Neural crest cell (in vitro differentiated cells): ENCODE data around the gene TMEM87B. TPM values are rescaled to one million over a fixed set of nuclear protein-coding genes. Genes with fewer than 3 reads are reported as not detected.

Experiments
- DNase-seq: peaks from one replicate; pipeline ENCODE4 v3.0.0; 2021; ENCODE audit warnings: low read depth, mixed read lengths, low spot score
- H3K27ac Mint-ChIP-seq: one replicate; pipeline ENCODE4 v1.8.0; 2021; ENCODE audit warnings: mild to moderate bottlenecking, mixed read lengths; ENCODE audit not compliant: unreplicated experiment
- H3K27me3 Mint-ChIP-seq: 2 replicates; pipeline ENCODE4 v1.8.0; 2021; ENCODE audit warnings: low read depth, mild to moderate bottlenecking, mixed read lengths
- H3K36me3 Mint-ChIP-seq: 2 replicates; pipeline ENCODE4 v1.8.0; 2021; ENCODE audit warnings: low read depth, mild to moderate bottlenecking, mixed read lengths
- H3K4me1 Mint-ChIP-seq: 2 replicates; pipeline ENCODE4 v1.8.0; 2021; ENCODE audit warnings: mixed read lengths
- H3K4me3 Mint-ChIP-seq: one replicate; pipeline ENCODE4 v1.8.0; 2021; ENCODE audit warnings: mild to moderate bottlenecking, mixed read lengths
- H3K9me3 Mint-ChIP-seq: 2 replicates; pipeline ENCODE4 v1.8.0; 2021; ENCODE audit warnings: mixed read lengths
- total RNA-seq: library from RNA; stranded (reverse); gene quantifications from 2 replicates; pipeline ENCODE4 v1.2.1, GENCODE V29; 2021
- TF ChIP-seq, protein P1 (sequence below): fragments of 200-600 bp; sonication (generic); conservative IDR thresholded peaks from 2 replicates; pipeline ENCODE4 v1.5.0; 2021; ENCODE audit warnings: antibody characterized with exemption, mild to moderate bottlenecking

Gene TMEM87B
- total RNA-seq, 1 donor from 2014 or later, result 6.2 TPM

DNA sequence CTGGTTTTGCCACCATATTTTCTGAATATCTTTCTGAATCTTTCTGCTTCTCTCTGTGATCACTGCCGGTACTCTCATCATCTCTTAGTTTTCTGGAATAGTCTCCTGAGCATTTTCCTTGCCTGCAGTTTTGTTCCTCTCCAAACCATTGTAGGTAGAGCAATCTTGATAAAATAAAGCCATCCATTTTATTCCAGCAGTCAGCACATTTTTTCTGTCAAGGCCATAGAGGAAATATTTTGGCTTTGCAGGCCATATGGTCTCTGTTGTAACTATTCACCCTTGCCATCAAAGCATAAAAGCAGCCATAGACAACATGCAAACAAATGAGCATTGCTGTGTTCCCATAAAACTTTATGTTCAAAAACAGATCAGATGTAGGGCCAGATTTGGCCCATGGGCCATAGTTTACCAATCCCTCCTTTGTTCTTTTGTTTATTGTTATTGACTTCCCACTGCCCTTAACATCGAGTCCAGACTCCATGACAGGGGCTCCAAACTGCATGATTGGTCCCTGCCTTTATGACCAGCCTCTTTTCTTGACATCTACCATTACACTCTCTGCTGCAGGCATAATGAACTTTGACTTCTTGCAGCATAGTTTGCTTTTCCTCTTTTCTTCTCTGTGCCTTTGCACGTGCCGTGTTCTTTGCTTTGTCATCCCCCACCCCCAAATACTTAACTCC lies 29.8 kb downstream of the TMEM87B start:
- H3K27me3 Mint-ChIP-seq, result no peaks in the 10 kb centered on the region
- DNase-seq, result no peak
- TF ChIP-seq, protein P1, sequence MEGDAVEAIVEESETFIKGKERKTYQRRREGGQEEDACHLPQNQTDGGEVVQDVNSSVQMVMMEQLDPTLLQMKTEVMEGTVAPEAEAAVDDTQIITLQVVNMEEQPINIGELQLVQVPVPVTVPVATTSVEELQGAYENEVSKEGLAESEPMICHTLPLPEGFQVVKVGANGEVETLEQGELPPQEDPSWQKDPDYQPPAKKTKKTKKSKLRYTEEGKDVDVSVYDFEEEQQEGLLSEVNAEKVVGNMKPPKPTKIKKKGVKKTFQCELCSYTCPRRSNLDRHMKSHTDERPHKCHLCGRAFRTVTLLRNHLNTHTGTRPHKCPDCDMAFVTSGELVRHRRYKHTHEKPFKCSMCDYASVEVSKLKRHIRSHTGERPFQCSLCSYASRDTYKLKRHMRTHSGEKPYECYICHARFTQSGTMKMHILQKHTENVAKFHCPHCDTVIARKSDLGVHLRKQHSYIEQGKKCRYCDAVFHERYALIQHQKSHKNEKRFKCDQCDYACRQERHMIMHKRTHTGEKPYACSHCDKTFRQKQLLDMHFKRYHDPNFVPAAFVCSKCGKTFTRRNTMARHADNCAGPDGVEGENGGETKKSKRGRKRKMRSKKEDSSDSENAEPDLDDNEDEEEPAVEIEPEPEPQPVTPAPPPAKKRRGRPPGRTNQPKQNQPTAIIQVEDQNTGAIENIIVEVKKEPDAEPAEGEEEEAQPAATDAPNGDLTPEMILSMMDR, result no peak
- H3K4me3 Mint-ChIP-seq, result no peak overlapping the region
- peaks cover 4% of the 10 kb centered on the region for H3K9me3 Mint-ChIP-seq
- H3K27ac Mint-ChIP-seq, result peak overlapping the region; percentile 0
- peaks cover 12% of the 10 kb centered on the region for H3K4me1 Mint-ChIP-seq
- H3K36me3 Mint-ChIP-seq, result peaks cover 53% of the 10 kb centered on the region

DNA sequence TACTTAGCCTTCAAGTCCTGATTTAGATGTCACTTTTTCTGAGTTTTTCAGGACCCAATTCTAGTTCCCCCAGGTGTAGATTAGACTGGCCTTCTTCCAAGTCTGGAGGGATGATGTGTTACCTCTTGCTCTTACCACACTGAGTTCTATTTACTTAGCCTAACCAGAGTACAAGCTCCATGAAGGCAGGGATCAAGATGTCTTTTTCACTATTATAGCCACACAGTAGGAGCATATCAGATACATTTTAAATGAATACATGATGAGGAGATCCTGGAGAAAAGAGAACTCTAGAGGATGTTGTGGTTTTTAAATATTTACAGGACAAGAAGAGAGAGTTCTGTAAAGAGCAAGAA lies 30.3 kb downstream of the TMEM87B start:
- no peak for DNase-seq
- peaks cover 4% of the 10 kb centered on the region for H3K9me3 Mint-ChIP-seq
- H3K4me1 Mint-ChIP-seq, result peaks cover 12% of the 10 kb centered on the region
- H3K4me3 Mint-ChIP-seq, result no peak overlapping the region
- TF ChIP-seq, protein P1, result no peak
- H3K27me3 Mint-ChIP-seq, result no peaks in the 10 kb centered on the region
- no peak overlapping the region for H3K27ac Mint-ChIP-seq
- H3K36me3 Mint-ChIP-seq, result peaks cover 57% of the 10 kb centered on the region

DNA sequence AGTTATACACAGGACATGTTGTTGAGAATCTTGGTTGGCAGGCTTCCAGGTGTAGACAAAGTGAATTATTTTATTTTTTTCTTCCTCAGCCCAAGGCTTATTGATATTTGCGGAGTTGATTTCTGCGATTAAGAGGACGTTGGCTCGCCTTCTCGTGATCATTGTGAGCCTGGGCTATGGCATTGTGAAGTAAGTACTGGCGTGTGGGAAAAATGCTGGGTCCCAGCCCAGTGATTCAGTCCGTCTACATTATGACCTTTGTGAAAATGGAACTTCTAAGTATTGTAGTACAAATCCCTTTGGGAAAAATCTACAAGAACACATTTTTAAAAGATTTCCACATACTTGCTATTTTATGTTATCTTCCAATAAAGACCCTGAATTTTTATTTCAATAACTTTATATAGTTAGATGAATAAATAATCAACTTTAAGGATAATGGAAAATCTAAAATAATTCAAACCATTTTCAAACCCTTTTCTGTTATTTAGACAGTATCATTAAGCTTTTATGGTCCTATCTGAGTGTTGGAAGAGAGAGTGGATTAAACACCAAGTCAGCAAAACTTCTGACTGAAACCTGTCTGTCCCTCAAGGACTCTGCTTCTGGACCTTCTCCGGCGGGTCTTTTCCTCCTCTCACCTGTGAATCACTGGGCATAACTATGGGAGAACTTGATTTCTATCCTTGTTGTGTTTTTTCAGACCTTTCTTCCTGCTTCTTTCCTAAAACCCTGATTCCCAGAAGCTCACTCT lies 31.0 kb downstream of the TMEM87B start:
- Mint-ChIP-seq H3K36me3 (peaks cover 53% of the 10 kb centered on the region), H3K4me1 (peaks cover 12% of the 10 kb centered on the region), H3K27ac (no peak overlapping the region), H3K4me3 (no peak overlapping the region), H3K9me3 (peaks cover 4% of the 10 kb centered on the region), H3K27me3 (no peaks in the 10 kb centered on the region)
- DNase-seq, result no peak
- TF ChIP-seq, protein P1, result no peak

DNA sequence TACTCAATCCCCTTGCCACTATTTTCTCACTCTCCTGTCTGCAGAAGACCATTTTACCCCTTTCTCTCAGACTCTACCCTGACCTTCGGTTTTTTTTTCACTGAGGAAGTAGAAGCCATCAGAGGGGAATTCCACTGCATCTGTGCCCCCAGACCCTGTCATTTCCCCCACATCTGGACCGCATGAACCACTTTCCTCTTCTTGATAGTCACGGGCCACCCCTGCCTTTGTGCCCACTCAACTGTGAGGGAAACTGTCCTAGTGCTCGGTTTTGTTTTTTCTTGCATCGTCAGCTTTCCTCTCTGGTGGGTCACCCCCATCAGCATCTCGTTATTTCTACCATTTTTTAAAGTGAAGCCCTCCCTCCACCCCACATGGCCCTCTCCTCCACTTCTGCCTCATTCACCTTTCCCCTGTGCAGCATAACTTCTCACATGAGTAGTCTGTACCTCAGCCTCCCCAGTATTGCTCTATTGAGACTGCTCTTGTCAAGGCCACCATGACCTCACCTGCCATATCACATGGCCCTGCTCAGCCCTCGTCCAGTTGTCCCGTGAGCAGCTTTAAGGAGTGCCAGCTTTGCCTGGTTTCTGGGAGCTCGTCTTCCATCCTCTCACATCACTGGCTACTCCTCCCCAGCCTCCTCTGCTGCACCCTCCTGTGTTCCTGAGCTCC lies 32.4 kb downstream of the TMEM87B start:
- no peak overlapping the region for H3K4me3 Mint-ChIP-seq
- H3K27me3 Mint-ChIP-seq, result no peaks in the 10 kb centered on the region
- H3K4me1 Mint-ChIP-seq, result peaks cover 12% of the 10 kb centered on the region
- no peak for DNase-seq
- no peak overlapping the region for H3K27ac Mint-ChIP-seq
- peaks cover 4% of the 10 kb centered on the region for H3K9me3 Mint-ChIP-seq
- peaks cover 51% of the 10 kb centered on the region for H3K36me3 Mint-ChIP-seq
- TF ChIP-seq, protein P1, result no peak

DNA sequence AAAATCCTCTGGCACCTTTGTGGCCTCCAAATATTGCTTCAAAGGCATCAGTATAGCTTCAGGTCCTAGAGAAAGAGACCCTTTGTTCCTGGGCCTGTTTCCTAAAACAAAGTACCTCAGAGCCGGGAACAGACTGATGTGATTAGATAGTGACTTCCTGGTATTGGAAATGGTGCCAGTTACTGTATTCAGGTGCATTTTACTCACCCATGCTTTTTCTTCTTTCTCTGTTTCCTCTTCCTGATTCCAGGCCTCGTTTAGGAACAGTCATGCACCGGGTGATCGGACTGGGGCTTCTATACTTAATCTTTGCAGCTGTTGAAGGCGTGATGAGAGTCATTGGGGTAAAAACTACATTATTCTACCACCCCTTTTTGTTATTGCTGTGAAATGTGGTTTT lies 34.3 kb downstream of the TMEM87B start:
- Mint-ChIP-seq H3K9me3 (peaks cover 4% of the 10 kb centered on the region), H3K27ac (no peak overlapping the region), H3K4me3 (no peak overlapping the region), H3K36me3 (peaks cover 48% of the 10 kb centered on the region), H3K27me3 (no peaks in the 10 kb centered on the region), H3K4me1 (peaks cover 12% of the 10 kb centered on the region)
- TF ChIP-seq, protein P1, result no peak
- DNase-seq, result no peak
